GM21723 (cell line): ENCODE data around the gene RNPEP.
A peak's percentile ranks its signal among the peaks of the same experiment; 100 is the strongest.
"Not testable (repeated sequence)": the region's sequence is repeated elsewhere in the genome, so short reads cannot be mapped to it uniquely, and the experiment has no call there.

Experiments used
- ATAC-seq: cut with Tn5 transposase; IDR thresholded peaks from one replicate; pipeline ENCODE4 v1.9.1; 2021; ENCODE audit warnings: mild to moderate bottlenecking, moderate library complexity; ENCODE audit not compliant: unreplicated experiment

RNPEP gene, protein sequence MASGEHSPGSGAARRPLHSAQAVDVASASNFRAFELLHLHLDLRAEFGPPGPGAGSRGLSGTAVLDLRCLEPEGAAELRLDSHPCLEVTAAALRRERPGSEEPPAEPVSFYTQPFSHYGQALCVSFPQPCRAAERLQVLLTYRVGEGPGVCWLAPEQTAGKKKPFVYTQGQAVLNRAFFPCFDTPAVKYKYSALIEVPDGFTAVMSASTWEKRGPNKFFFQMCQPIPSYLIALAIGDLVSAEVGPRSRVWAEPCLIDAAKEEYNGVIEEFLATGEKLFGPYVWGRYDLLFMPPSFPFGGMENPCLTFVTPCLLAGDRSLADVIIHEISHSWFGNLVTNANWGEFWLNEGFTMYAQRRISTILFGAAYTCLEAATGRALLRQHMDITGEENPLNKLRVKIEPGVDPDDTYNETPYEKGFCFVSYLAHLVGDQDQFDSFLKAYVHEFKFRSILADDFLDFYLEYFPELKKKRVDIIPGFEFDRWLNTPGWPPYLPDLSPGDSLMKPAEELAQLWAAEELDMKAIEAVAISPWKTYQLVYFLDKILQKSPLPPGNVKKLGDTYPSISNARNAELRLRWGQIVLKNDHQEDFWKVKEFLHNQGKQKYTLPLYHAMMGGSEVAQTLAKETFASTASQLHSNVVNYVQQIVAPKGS

DNA sequence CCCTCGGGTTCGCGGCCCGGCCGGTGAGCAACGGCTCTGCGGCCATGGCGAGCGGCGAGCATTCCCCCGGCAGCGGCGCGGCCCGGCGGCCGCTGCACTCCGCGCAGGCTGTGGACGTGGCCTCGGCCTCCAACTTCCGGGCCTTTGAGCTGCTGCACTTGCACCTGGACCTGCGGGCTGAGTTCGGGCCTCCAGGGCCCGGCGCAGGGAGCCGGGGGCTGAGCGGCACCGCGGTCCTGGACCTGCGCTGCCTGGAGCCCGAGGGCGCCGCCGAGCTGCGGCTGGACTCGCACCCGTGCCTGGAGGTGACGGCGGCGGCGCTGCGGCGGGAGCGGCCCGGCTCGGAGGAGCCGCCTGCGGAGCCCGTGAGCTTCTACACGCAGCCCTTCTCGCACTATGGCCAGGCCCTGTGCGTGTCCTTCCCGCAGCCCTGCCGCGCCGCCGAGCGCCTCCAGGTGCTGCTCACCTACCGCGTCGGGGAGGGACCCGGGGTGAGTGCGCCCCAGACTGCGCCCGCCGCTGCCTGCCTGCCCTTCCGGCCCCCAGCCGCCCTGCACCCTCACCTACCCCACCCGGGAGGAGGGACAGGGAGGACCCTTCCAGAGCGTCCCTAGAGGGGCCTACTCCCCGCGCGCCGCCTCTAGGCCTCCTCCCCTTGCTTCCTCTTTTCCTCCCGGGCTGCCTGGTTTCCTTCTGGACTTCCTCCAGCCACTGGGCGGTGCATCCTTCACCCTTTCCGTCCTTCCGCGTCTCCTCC, at the start of gene RNPEP:
RNPEP (plus strand) TSS at position 26 of the 757 bp plus-strand sequence; CDS start at position 45, 19 bp downstream.
- ATAC-seq: peak; percentile 78

DNA sequence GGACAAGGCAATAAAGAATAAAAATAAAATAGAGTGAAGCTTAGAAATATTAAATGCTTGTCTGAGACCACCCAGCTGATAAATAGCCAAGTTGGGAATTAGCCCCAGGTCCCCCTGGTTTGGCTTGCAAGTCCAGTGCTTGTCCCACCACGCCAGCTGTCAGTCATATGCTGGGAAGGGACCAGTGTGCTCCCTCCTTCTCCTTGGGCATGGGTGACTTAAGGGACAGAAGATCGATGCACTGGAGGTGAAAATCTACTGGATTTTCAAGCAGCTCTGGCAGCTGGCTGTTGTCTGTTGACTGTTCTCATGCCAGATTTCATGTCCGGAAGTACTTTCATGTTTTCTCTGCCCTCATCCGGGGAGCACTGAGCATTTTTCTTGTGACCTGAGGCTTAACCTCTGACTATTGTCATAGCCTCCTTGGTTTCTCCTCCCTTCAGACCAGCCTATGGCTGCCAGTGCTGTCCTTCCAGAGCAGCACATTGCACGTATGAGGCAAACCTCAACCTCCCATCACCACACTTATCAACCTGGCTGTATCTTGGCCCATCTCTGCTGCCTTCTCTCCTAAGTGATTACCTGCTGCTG, 48.5 kb upstream of the RNPEP start:
- no peak for ATAC-seq

DNA sequence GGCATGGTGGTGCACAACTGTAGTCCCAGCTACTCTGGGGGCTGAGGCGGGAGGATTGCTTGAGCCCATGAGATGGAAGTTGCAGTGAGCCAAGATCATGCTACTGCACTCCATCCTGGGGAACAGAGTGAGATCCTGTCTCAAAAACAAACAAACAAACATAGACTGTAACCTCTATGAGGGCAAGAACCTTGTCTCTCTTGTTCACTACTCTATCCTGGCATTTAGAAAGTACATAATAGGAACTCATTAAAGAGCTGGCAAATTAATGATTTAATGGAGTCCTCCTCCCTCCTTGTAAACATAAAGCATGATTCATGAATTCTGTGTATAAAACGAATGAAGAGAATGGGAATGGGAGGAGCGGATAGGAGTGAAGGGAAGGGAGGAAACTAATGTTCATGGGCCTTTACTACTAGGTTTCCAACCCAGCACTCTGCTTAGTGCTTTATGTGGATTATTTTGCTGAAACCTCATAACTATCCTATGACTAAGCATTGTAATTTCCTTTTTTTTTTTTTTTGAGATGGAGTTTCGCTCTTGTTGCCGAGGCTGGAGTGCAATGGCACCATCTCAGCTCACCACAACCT, 44.7 kb upstream of the RNPEP start:
- ATAC-seq: no peak

DNA sequence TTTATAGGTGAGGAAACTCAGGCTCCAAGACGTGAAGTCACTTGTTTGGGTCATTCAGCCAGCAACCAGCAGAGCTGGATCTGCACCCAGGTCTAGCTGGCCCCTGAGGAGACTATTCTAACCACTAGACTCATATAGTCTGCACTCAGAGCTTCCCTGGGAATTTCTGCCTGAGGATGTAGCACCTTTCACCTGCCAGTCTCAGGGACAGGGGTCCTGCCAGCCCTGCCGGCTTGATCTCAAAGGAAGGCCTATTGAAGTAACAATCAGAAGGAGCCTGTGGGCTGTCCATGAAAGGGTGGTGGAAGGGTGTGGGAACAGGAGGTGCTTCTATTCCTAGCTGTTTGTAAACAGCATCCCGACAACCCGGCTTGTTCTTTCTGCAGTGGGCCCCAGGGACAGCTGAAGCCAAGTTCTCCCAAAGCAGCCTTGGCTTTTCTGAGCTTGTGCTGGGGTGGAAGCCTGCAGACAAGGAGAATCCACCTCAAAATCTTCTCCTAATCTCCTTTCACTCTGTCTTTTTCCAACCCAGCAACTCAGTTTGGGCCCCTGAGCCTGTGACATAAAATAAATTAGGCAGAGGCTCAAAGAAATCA, 43.9 kb upstream of the RNPEP start:
- no peak for ATAC-seq

DNA sequence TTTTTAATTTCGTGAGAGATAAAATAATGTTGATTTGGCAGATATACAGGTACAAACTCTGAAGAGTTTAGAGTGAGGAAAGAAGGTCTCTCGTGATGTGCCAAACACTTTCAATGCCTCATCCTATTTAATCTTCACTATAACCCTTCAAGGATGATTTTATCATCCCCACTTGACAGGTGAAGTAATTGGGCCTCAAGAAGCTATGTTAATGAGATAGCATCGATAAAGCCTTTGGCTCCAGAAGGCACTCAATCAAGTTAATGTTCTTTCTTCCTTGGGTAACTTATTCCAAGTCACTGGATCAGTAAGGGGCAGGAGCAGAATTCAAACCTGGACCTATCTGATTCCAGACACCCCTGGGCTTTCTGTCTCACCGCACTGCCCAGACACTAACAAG, 43.3 kb upstream of the RNPEP start:
- ATAC-seq: no peak

DNA sequence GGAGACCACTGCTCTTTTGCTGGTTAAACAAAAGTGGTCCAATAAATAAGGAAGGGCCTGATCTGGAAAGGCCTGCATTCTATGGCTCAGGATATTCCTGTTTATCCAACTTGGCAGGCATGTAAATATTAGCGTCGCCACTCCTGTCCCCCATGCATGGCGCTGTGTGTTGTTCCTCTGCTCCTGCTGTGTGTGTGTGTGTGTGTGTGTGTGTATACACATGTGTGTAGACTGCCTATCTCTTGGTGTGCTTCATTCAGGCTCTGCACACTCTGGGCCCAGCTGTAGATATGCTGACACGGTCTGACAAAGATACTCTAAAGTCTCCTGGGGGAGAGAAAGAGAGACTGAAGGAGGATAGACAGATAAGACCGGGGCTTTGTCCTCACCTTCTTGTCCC, 42.9 kb upstream of the RNPEP start:
- no peak for ATAC-seq

DNA sequence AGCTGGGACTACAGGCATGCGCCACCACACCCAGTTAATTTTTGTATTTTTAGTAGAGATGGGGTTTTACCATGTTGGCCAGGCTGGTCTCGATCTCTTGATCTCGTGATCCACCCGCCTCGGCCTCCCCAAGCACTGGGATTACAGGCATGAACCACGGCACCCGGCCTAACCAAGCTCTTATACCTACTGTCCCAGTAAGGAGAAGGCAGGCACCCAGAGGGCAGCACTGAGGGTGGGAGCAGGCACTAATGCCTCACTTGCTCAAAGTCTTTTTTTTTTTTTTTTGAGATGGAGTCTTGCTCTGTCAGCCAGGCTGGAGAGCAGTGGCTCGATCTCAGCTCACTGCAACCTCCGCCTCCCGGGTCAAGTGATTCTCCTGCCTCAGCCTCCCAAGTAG, 42.1 kb upstream of the RNPEP start:
- ATAC-seq: not testable (repeated sequence)

DNA sequence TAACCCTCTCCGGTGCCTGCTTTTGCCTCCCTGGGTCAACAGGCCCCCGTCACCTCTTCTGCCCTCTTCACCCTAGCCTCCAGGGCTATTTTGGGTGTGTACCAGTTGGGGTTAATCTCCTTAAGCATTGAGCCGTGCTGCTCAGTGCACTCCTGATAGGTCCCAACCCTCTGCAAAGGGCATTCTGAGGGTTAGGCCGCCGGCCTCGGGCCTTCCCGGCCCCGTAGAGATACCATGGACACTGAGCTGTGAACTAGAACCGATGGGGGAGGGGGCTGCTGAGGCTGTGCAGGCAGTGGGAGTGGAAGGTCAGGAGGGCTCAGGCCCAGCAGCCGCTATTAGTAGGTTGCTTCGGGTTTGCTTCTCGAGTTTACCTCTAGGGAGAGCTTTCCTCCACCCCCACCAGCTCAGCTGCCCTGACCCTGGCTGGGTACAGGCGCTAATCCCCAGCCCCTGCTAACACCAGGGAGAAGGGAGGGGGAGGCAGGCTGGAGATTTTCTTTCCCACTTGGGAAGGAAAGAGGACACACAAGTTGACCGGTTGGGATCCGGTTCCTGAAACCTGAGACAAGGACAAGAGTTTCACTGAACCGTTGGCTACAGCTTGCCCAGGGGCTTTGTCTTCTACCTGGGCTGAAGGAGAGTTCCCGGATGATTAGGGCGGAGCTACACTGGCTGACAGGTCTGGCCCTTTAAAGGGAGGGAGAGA, 40.9 kb upstream of the RNPEP start:
- ATAC-seq: no peak

DNA sequence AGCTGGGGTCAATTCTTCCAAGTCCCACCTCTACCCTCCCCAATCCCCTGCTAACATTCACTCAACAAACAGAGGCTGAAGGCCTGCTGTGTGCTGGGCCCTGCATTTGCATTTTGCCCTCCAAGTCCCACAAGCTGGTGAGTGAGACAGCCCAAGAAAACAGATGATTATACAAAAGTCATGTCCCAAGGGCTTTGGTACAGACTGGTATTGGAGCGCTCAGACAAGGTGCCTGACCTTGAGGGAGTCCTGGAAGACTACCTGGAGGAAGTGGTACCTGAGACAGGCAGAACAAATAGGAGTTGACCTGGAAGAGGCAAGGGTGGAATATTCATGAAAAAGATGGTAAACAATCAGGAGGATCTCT, 40.3 kb upstream of the RNPEP start:
- no peak for ATAC-seq

DNA sequence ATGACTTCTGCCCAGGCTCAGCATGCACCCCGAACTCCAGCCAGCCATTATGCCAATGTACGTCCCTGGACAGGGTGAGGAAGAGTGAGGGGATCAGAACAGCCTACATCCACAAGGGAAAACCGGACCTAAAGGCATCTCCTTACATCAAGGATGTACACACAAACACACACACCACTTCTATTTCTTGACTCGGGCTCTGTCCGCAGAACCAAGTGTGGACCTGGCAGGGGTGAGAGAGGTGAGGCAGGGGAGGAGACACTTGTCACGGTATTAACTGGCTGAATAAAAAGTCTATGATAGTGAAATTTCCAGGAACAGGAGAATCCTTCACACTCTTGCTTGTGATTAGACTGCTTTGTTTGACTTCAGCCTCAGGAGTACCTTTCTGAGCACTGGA, 38.4 kb upstream of the RNPEP start:
- no peak for ATAC-seq

DNA sequence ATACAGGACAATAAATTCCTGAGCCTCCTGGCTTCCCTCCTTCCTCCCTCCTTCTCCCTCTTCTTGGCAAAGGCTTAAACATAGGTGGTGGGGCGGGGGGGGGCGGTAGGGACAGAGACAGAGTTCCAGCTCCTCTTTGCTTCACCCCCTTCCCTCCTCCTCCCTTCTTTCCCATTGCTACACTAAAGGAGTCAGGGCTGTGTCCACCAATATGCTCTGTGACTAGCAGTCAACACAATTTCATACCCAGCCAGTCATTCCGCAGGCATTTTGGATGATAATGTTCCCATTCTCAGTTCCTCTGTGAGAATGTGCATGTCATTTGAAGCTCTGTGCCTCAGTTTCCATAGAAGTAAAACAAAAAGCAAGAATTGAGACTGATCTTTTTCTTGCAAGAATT, 37.8 kb upstream of the RNPEP start:
- ATAC-seq: no peak

DNA sequence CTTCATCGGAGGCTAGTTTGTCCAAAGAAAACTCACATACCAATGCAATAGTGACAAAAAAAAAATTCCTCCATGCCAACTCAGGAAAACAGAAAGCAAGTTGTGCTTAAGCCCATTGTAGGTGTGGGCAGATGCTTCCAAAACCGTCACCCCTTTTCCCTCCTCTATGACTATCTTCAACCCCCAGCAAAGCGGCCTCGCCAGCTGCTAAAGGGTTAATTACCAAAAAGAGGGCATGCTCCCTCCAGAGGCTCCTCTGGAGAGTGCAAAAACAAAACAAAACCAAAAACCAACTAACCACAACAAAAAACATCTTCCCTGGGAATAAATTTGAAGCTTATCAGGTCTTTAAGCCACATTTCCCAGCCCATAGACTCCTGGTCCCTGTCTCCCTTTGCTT, 37.3 kb upstream of the RNPEP start:
- no peak for ATAC-seq

DNA sequence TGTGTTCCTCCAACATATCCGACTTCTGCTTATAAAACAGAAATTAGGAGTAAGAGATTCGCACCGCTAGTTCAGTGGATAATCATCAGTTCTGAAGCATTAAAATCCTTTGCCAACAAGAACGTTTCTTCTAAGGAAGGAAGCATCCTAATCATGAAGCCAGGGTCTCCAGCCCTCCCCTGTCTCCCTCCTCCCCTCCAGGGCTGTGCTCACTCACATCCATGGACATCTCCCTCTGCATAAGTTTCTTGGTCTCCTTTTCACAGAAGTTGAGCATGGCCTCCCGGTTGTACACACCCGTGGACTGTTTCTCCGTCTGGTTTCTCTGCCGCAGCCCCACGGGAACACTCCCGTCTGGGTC, 36.6 kb upstream of the RNPEP start:
- no peak for ATAC-seq

DNA sequence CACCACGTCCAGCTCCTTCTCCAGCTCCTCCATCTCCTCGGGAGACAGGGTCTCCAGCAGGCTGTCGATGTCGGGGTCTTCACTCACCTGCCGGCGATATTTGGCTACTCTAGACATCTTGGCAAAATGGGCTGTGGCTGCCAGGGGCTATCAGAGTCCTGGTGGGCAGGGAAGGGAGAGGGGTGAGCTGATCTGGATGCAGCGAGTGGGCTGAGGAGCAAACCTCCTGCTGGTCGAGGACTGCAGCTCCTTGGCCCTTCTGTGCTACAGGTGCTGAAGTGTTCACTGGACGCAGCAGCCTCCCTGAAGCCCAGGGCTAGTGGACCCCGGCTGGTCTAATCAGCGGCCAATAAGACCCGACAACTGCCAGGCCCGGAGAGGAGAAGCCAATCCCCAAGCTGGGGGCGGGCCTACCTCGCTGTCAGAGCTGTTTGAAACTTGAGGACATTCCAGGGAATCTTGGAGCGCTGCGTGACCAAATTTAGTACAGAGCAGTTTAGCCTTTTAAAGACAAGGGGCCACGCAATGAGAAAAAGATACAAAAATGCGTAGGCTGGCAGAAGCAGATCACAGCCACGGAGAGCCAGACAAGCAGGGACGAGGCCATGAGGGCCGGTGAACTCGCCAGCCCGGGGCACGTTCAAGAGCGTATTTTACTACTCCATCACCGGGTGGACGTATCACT, 36.1 kb upstream of the RNPEP start, which contains the start of gene LMOD1:
LMOD1 (minus strand) TSS at position 325 of the 685 bp plus-strand sequence; CDS start at position 117, 208 bp downstream.
- no peak for ATAC-seq

DNA sequence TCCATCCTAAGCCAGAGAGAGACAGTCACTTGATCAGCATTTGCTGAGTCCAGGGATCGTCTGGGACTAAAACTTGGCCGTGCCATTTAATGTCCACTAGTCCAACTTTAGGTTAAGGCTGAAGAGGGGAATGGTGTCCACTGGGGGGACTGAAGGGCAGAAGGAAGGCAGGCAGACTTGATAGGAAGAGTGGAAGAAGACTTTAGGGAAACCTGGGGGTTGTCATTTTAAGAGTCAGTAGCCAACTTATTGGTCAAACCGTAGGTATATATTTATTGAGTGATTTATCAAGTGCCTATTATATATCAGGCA, 34.8 kb upstream of the RNPEP start:
- ATAC-seq: no peak

DNA sequence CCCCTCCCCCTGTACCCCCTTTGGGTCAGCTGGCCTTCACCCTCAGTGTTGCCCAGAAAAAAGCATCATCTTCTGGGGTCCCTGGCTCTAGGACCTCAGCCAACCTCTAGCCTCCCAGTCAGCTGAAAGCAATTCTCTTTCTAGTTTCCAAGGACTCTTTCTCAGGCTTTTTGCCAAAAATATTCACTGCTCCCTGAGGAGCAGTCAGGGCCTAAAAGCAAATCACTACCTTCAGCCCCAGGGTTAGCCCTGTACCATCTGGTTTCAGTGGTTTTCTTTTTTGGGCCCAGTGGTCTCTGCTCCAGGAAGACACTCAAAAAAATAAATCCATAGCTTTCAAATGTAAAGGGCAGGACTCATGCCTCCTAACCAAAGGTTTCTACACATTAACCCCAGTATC, 33.0 kb upstream of the RNPEP start:
- ATAC-seq: no peak

DNA sequence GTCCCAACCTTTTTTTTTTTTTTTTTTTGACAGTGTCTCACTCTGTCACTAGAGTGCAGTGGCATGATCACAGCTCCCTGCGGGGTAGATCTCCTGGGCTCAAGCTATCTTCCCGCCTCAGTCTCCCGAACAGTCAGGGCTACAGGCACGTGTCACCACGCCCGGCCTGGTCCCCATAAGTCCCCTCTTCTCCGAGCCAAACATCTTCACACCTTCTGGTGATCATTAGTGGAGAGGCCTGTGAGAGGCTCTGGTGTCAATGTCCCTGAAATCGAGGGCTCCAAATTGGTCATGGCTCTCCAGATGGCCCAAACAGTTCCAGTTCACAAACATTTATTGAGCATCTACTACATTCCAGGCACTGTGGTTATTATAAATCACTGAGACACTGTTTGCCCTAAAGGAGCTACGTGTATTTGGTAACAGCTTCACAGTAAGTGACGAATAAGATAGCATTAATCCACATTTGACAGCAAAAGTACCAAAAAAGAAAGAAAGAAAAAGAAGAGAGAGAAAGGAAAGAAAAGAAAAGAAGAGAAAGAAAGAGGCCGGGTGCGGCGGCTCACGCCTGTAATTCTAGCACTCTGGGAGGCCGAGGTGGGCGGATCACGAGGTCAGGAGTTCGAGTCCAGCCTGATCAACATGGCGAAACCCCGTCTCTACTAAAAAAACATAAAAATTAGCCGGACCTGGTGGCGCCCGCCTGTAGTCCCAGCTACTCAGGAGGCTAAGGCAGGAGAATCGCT, 28.0 kb upstream of the RNPEP start:
- ATAC-seq: no peak

DNA sequence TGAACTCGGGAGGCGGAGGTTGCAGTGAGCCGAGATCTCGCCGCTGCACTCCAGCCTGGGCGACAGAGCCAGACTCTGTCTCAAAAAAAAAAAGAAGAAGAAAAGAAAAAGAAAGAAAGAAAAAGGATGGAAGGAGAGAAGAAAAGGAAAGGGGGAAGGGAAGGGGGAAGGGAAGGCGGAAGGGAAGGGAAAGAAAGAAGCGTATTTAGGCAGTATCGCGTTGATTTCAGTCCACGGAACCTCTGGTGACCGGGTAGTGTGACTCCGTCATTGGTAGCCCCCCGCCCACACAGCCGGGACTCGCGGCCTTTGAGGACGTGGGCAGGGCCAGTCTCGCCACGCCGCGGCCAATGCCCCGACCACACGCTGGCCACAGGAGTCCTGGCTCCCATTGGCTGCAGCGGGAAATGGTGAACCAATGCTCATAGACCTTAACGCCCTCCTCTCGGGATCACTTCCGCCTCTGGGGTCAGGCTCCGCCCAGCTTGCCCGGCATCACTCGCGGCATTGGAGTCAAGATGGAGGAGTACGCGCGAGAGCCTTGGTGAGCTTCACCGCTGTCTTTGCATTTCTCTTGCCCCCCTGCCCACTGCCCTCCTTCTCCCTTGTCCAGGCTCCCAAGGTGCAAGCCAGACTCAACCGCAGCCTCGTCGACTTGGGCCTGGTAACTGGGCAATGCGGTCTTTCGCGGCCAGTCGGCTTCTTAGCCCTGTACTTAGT, 27.3 kb upstream of the RNPEP start, which contains the start of gene TIMM17A:
TIMM17A (plus strand) TSS at position 495 of the 720 bp plus-strand sequence; CDS start at position 519, 24 bp downstream.
- ATAC-seq: peak; percentile 99
